Measurements from ENCODE around the gene KPNA5.
A peak's percentile ranks its signal among the peaks of the same experiment; 100 is the strongest.
"Not testable (repeated sequence)": the region's sequence is repeated elsewhere in the genome, so short reads cannot be mapped to it uniquely, and the experiment has no call there.

The KPNA5 gene

GRCh38 chr6:116672306-116672705 lies 8.7 kb upstream of the KPNA5 start:
- H3K4me3 ChIP-seq (ENCODE audit: low read depth, low read length) = no peak overlapping the region
- no peak for TF ChIP-seq CTCF (IDR thresholded peaks at IDR 0.05; ENCODE audit: low read depth, low read length, missing control alignments)
- in situ Hi-C loops (cut with HindIII; ENCODE audit: low sequenced_read_pairs) = no loop called here
- no peak for DNase-seq (ENCODE audit: low read depth)

GRCh38 chr6:116676021-116676420 lies 5.0 kb upstream of the KPNA5 start:
- in situ Hi-C loops (cut with HindIII; ENCODE audit: low sequenced_read_pairs) = no loop called here
- TF ChIP-seq CTCF (IDR thresholded peaks at IDR 0.05; ENCODE audit: low read depth, low read length, missing control alignments) = no peak
- no peak for DNase-seq (ENCODE audit: low read depth)

DNA sequence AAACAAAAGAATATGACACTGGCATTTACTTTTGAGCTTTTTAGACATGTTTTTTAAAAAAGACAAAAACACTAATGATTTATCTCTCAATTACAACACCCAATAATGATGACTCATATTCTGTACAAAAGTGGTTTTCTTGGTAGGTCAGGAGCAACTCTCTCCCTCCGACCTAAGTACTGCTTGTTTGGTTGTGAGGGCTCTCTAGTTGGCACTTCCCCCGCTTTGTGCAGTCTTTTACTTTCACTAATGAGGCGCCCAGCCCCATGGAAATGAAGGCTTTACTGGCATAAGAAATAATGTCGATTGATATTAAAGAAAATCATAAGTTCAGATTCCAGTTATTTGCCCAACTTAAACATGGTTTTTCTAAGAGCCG lies 1.3 kb downstream of the KPNA5 start:
- in situ Hi-C loops (cut with HindIII; ENCODE audit: low sequenced_read_pairs) = no loop called here
- H3K4me3 ChIP-seq (ENCODE audit: low read depth, low read length) = peak overlapping the region; percentile 95
- DNase-seq (ENCODE audit: low read depth) = peak; percentile 29
- no peak for TF ChIP-seq CTCF (IDR thresholded peaks at IDR 0.05; ENCODE audit: low read depth, low read length, missing control alignments)

More at GRCh38 chr6:116676021-116676420, 5.0 kb upstream of the KPNA5 start:
- H3K4me3 ChIP-seq (ENCODE audit: low read depth, low read length) = no peak overlapping the region

- no peak for TF ChIP-seq CTCF (IDR thresholded peaks at IDR 0.05; ENCODE audit: low read depth, low read length, missing control alignments)
- DNase-seq (ENCODE audit: low read depth) = no peak
- in situ Hi-C loops (cut with HindIII; ENCODE audit: low sequenced_read_pairs) = no loop called here
- no peak overlapping the region for H3K4me3 ChIP-seq (ENCODE audit: low read depth, low read length)
Measured at GRCh38 chr6:116685437-116685993, 4.5 kb downstream of the KPNA5 start.

DNA sequence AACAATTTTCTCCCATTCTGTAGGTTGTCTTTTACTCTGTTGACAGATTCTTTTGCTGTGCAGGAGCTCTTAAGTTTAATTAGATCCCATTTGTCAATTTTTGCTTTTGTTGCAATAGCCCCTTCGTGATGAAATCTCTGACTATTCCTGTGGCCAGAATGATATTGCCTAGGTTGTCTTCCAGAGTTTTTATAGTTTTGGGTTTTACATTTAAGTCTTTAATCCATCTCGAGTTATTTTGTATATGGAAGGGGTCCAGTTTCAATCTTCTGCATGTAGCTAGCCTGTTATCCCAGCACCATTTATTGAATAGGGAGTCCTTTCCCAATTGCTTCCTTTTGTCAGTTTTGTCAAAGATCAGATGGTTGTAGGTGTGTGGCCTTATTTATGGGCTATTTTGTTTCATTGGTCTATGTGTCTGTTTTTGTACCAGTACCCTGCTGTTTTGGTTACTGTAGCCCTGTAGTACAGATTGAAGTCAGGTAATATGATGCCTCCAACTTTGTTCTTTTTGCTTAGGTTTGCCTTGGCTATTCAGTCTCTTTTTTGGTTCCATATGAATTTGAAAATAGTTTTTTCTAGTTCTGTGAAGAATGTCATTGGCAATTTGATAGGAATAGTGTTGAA lies 5.6 kb downstream of the KPNA5 start:
- DNase-seq (ENCODE audit: low read depth); in situ Hi-C loops (cut with HindIII; ENCODE audit: low sequenced_read_pairs); H3K4me3 ChIP-seq (ENCODE audit: low read depth, low read length): not testable (repeated sequence)

DNA sequence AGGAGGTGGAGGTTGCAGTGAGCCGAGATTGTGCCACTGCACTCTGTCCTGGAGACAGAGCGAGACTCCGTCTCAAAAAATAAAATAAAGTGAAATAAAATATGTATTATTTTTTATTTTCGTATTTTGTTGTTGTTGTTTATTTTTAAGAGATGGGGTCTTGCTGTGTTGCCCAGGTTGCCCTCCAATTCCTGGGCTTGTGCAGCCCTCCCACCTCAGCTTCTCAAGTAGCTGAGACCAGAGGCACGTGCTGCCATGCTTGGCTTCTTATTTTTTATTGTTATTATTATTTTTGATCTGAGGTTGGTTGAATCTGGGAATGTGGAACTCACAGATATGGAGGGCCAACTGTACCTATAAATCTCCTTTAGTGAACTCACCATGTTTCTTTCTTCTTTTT lies 10.1 kb downstream of the KPNA5 start:
- no peak for DNase-seq (ENCODE audit: low read depth)
- no peak for TF ChIP-seq CTCF (IDR thresholded peaks at IDR 0.05; ENCODE audit: low read depth, low read length, missing control alignments)
- in situ Hi-C loops (cut with HindIII; ENCODE audit: low sequenced_read_pairs) = no loop called here
- no peak overlapping the region for H3K4me3 ChIP-seq (ENCODE audit: low read depth, low read length)

DNA sequence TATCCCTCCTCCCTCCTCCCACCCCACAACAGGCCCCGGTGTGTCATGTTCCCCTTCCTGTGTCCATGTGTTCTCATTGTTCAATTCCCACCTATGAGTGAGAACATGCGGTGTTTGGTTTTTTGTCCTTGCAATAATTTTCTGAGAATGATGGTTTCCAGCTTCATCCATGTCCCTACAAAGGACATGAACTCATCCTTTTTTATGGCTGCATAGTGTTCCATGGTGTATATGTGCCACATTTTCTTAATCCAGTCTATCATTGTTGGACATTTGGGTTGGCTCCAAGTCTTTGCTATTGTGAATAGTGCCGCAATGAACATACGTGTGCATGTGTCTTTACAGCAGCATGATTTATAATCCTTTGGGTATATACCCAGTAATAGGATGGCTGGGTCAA lies 11.9 kb downstream of the KPNA5 start:
- H3K4me3 ChIP-seq (ENCODE audit: low read depth, low read length); in situ Hi-C loops (cut with HindIII; ENCODE audit: low sequenced_read_pairs); DNase-seq (ENCODE audit: low read depth): not testable (repeated sequence)

GRCh38 chr6:116693275-116693674 lies 12.3 kb downstream of the KPNA5 start:
- DNase-seq (ENCODE audit: low read depth); H3K4me3 ChIP-seq (ENCODE audit: low read depth, low read length); in situ Hi-C loops (cut with HindIII; ENCODE audit: low sequenced_read_pairs): not testable (repeated sequence)

All from astrocyte of the cerebellum (primary cell).